HL-60 (cell line): ENCODE measurements around the gene ASIC3.
A peak's percentile ranks its signal among the peaks of the same experiment; 100 is the strongest.

Experiments used
- CTCF ChIP-seq: IDR thresholded peaks from one replicate; pipeline ENCODE4 v1.5.1; 2011; ENCODE audit warnings: low read length, control low read depth, inconsistent platforms; ENCODE audit not compliant: insufficient read depth
- GABPA ChIP-seq: IDR thresholded peaks from 2 replicates; pipeline ENCODE4 v1.6.1; 2012; ENCODE audit warnings: low read depth
- POLR2AphosphoS5 ChIP-seq: IDR thresholded peaks from 2 replicates; pipeline ENCODE4 v1.6.1; 2012; ENCODE audit warnings: low read depth
- TF ChIP-seq, protein P1 (sequence below): IDR thresholded peaks from 2 replicates; pipeline ENCODE4 v1.6.1; 2012; ENCODE audit warnings: low read depth; ENCODE audit not compliant: insufficient replicate concordance

DNA sequence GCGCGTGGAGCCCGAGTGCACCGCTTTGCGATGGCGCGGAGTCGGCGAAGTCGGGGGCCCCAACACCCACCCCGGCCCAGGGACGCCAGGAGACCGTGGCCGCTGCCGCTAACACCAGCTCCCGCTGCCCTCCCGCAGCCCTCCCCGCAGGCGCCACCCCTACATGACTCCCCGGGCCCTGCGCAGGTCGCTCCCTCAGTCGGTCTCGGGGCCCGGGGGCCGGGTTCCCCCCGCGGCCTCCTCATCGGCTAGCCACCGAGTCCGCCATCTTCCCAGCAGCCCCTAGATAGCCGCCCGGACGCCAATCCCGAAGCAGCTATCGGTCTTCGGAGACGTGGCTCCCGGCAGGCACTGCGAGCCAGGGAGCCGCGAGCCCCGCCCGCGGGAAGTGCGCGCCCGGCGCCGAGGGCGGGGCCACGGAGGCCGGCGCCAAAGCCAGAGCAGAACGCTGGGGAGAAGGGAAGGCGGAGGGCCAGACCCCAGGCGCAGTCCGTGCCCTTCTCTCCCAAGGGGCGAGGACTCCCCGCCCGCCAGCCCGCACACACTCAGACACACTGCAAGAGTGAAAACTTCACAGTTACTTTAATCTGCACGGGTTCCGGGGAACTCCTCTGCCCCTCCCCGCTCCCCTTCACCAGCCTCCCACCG, 32.3 kb downstream of the ASIC3 start, which contains the start of gene FASTK:
- no peak for TF ChIP-seq CTCF
- TF ChIP-seq, protein P1, sequence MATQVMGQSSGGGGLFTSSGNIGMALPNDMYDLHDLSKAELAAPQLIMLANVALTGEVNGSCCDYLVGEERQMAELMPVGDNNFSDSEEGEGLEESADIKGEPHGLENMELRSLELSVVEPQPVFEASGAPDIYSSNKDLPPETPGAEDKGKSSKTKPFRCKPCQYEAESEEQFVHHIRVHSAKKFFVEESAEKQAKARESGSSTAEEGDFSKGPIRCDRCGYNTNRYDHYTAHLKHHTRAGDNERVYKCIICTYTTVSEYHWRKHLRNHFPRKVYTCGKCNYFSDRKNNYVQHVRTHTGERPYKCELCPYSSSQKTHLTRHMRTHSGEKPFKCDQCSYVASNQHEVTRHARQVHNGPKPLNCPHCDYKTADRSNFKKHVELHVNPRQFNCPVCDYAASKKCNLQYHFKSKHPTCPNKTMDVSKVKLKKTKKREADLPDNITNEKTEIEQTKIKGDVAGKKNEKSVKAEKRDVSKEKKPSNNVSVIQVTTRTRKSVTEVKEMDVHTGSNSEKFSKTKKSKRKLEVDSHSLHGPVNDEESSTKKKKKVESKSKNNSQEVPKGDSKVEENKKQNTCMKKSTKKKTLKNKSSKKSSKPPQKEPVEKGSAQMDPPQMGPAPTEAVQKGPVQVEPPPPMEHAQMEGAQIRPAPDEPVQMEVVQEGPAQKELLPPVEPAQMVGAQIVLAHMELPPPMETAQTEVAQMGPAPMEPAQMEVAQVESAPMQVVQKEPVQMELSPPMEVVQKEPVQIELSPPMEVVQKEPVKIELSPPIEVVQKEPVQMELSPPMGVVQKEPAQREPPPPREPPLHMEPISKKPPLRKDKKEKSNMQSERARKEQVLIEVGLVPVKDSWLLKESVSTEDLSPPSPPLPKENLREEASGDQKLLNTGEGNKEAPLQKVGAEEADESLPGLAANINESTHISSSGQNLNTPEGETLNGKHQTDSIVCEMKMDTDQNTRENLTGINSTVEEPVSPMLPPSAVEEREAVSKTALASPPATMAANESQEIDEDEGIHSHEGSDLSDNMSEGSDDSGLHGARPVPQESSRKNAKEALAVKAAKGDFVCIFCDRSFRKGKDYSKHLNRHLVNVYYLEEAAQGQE, result peak; percentile 54
- peak; percentile 74; the same call in 1 of the 2 replicates for TF ChIP-seq POLR2AphosphoS5
- TF ChIP-seq GABPA, result no peak
